ENCODE results near the gene TRIM72.
"Not testable (repeated sequence)": the region's sequence is repeated elsewhere in the genome, so short reads cannot be mapped to it uniquely, and the experiment has no call there.

TRIM72 gene

DNA sequence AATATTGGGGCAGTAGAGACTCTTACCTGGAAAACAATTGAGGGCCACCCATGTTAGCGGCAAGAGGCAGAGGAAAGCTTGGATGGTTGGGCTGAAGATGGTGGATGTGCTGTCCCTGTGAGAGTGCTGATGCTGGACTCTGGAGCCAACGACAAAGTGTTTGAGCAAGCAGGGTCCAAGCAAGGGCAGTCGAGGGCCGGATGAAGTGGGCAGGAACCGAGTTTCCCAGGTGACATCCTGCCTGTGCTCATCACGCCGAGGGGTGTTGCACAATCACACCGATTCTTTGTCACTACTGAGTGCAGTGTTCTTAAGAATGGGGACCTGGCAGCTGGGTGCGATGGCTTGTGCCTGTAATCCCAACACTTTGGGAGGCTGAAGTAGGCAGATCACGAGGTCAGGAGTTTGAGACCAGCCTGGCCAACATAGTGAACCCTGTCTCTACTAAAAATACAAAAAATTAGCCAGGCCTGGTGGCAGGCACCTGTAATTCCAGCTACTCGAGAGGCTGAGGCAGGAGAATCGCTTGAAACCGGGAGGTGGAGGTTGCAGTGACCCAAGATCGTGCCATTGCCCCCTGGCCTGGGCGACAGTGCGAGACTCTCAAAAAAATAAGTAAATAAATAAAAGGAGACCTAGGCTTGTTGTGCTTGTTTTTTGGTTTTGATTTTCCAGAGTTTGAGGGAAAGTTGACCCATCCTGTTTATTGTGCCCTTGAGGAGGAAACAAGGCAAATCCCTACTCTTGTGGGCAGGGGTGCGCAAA is 17.4 kb upstream of the TRIM72 start:
- DNase-seq (ENCODE audit: extremely low read depth, low read depth), result no peak
- no peak overlapping the region for H3K4me3 ChIP-seq (replicated peaks; ENCODE audit: low read depth, low read length)
- TF ChIP-seq, protein P1, sequence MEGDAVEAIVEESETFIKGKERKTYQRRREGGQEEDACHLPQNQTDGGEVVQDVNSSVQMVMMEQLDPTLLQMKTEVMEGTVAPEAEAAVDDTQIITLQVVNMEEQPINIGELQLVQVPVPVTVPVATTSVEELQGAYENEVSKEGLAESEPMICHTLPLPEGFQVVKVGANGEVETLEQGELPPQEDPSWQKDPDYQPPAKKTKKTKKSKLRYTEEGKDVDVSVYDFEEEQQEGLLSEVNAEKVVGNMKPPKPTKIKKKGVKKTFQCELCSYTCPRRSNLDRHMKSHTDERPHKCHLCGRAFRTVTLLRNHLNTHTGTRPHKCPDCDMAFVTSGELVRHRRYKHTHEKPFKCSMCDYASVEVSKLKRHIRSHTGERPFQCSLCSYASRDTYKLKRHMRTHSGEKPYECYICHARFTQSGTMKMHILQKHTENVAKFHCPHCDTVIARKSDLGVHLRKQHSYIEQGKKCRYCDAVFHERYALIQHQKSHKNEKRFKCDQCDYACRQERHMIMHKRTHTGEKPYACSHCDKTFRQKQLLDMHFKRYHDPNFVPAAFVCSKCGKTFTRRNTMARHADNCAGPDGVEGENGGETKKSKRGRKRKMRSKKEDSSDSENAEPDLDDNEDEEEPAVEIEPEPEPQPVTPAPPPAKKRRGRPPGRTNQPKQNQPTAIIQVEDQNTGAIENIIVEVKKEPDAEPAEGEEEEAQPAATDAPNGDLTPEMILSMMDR (IDR thresholded peaks at IDR 0.05; ENCODE audit: low read depth, low read length, missing control alignments), result no peak

DNA sequence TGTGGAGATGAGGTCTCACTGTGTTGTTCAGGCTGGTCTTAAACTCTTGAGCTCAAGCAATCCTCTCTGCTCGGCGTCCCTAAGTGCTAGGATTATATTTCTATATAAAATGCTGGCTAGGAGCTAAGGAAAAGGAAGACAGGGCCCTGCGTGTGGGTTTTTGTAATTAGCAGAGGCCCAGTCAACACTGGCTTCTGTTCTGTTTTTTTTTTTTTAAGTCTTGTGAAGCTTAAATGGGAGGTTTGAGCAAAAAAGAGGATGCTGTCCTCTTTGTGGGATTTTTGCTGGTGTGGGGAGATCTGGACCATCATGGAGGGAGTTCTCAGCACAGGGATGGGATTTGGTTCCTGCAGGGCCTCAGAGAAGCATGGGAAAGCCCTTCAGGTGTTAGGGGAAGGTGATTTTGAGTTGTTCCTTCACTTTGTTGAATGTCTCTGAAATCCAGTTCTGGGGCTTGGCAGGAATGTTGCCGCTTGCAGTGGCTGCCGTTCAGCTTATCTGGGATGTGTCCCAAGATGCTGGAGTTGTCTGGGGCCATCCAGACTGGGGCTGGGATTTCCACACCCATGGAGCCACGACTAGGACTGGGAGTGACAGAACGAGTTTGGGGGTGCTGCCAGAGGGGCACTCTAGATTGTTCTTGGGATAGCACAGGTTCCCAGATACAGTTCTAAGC is 15.6 kb upstream of the TRIM72 start:
- no peak for DNase-seq (ENCODE audit: extremely low read depth, low read depth)
- TF ChIP-seq, protein P1 (IDR thresholded peaks at IDR 0.05; ENCODE audit: low read depth, low read length, missing control alignments), result no peak
- H3K4me3 ChIP-seq (replicated peaks; ENCODE audit: low read depth, low read length), result no peak overlapping the region

- no peak overlapping the region for H3K4me3 ChIP-seq (replicated peaks; ENCODE audit: low read depth, low read length)
- TF ChIP-seq, protein P1 (IDR thresholded peaks at IDR 0.05; ENCODE audit: low read depth, low read length, missing control alignments), result no peak
- no peak for DNase-seq (ENCODE audit: extremely low read depth, low read depth)
These were observed 14.4 kb upstream of the TRIM72 start for GRCh38 chr16:31199430-31200041.

DNA sequence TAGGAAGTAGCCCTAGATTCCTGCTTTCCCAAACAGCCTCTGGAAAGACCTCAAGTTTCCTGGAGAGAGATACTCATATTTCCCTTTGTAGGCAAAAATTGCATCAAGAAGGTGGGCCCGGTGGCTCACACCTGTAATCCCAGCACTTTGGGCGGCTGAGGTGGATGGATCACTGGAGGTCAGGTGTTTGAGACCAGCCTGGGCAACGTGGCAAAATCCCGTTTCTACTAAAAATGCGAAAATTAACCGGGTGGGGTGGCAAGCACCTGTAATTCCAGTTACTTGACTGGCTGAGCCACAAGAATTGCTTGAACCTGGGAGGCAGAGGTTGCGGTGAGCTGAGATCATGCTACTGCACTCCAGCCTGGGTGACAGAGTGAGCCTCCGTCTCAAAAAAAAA is 13.8 kb upstream of the TRIM72 start:
- not testable (repeated sequence) for DNase-seq (ENCODE audit: extremely low read depth, low read depth)

GRCh38 chr16:31200821-31201568 is 12.9 kb upstream of the TRIM72 start:
- DNase-seq (ENCODE audit: extremely low read depth, low read depth), result peak; percentile 21
- TF ChIP-seq, protein P1 (IDR thresholded peaks at IDR 0.05; ENCODE audit: low read depth, low read length, missing control alignments), result peak; percentile 12
- no peak overlapping the region; the same call in 1 of the 2 replicates for H3K4me3 ChIP-seq (replicated peaks; ENCODE audit: low read depth, low read length)

More for the DNA sequence above, 13.8 kb upstream of the TRIM72 start:
- H3K4me3 ChIP-seq (replicated peaks; ENCODE audit: low read depth, low read length), result not testable (repeated sequence)

DNA sequence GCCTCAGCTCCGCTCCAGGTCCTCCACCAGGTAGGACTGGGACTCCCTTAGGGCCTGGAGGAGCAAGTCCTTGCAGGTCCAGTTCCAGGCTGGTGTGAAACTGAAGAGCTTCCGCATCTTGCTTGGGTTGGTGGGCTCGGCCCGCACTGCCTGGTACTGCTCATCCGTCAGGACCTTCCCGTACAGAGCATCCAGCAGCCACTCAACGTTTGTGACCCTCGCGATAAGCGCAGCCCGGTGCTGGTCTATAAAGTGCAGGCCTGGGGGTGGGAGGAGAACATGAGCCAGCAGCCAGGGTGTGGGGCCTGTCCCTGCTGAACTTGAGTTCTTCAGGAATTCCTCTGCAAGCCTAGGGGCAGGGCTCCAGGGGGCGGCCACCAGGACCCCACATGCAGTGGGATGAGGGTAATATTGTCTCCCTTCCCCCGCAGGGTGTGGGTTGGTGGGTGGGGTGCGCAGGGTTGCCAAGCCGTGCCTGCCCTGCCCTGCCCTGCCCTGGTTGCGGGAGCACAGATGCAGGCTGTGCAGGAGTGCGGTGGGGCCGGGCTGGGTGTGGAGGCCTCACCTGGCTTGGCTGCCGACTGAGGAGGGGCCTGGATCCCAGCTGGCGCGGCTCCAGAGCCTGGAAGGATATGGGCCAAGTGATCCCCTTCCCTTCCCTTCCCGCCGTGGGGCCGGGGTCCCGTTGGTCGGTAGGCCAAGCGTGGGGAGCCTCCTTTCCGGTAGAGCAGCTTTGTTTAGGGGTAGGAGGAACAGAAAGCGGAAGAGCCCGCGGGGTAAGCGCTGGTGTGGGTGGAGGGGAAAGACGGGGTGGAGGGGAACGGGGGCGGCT is 12.1 kb upstream of the TRIM72 start:
- TF ChIP-seq, protein P1 (IDR thresholded peaks at IDR 0.05; ENCODE audit: low read depth, low read length, missing control alignments), result no peak
- H3K4me3 ChIP-seq (replicated peaks; ENCODE audit: low read depth, low read length), result peak overlapping the region; percentile 52
- no peak for DNase-seq (ENCODE audit: extremely low read depth, low read depth)

All from HFF-Myc (cell line).